ENCODE measurements around the gene CROCC.

DNA sequence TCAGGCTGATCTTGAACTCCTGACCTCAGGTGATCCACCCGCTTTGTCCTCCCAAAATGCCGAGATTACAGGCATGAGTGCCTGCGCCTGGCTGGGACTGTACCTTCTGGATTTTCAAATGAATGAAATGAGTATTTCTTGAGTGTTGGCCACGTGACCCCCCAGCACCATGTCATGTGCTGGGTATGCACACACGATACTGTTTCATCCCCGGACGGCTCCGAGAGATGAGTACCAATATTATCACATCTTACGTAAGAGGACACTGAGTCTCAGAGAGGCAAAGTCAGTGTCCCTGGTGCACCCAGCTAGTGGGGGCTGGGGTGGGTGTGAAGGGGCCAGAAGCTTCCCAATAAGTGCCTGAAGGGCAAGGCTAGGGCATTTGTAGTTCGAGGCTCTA lies 780 bp upstream of the CROCC start:
- TF ChIP-seq POLR2A (IDR thresholded peaks at IDR 0.05; ENCODE audit: low read depth, low read length) (no peak), POLR2AphosphoS5 (IDR thresholded peaks at IDR 0.05; ENCODE audit: low read depth, low read length) (no peak)
